ENCODE data around the gene HSPA12A. TPM values are rescaled to one million over a fixed set of nuclear protein-coding genes. Genes with fewer than 3 reads are reported as not detected.
"Not testable (repeated sequence)": the region's sequence is repeated elsewhere in the genome, so short reads cannot be mapped to it uniquely, and the experiment has no call there.

Gene HSPA12A
- total RNA-seq, 1 donor from 2014 or later = 0.46 TPM

- H3K36me3 Mint-ChIP-seq (ENCODE audit: low read depth) = no peaks in the 10 kb centered on the region
- H3K27me3 Mint-ChIP-seq (ENCODE audit: low read depth) = peaks cover 8% of the 10 kb centered on the region
- H3K4me1 Mint-ChIP-seq (ENCODE audit: low read depth) = no peaks in the 10 kb centered on the region
- H3K27ac Mint-ChIP-seq = no peak overlapping the region
- no peak overlapping the region for H3K4me3 Mint-ChIP-seq (ENCODE audit: low read depth)
- no peak for DNase-seq (ENCODE audit: low spot score)
- intact Hi-C loops (cut with micrococcal nuclease) = no loop called here
- H3K9me3 Mint-ChIP-seq = no peaks in the 10 kb centered on the region
Measured at GRCh38 chr10:116715341-116715740, 27.0 kb downstream of the HSPA12A start.

- intact Hi-C loops (cut with micrococcal nuclease) = no loop called here
- Mint-ChIP-seq H3K36me3 (ENCODE audit: low read depth) (no peaks in the 10 kb centered on the region), H3K27ac (no peak overlapping the region), H3K9me3 (no peaks in the 10 kb centered on the region), H3K4me3 (ENCODE audit: low read depth) (no peak overlapping the region), H3K4me1 (ENCODE audit: low read depth) (no peaks in the 10 kb centered on the region), H3K27me3 (ENCODE audit: low read depth) (peaks cover 8% of the 10 kb centered on the region)
- DNase-seq (ENCODE audit: low spot score) = no peak
Measured at GRCh38 chr10:116713846-116714245, 28.5 kb downstream of the HSPA12A start.

GRCh38 chr10:116712989-116713543 is 29.3 kb downstream of the HSPA12A start:
- intact Hi-C loops (cut with micrococcal nuclease) = no loop called here
- Mint-ChIP-seq H3K4me1 (ENCODE audit: low read depth) (no peaks in the 10 kb centered on the region), H3K27me3 (ENCODE audit: low read depth) (peaks cover 8% of the 10 kb centered on the region), H3K36me3 (ENCODE audit: low read depth) (no peaks in the 10 kb centered on the region), H3K27ac (no peak overlapping the region), H3K9me3 (no peaks in the 10 kb centered on the region), H3K4me3 (ENCODE audit: low read depth) (no peak overlapping the region)
- no peak for DNase-seq (ENCODE audit: low spot score)

- Mint-ChIP-seq H3K9me3 (no peaks in the 10 kb centered on the region), H3K4me1 (ENCODE audit: low read depth) (no peaks in the 10 kb centered on the region), H3K27ac (no peak overlapping the region), H3K36me3 (ENCODE audit: low read depth) (no peaks in the 10 kb centered on the region), H3K27me3 (ENCODE audit: low read depth) (peaks cover 8% of the 10 kb centered on the region), H3K4me3 (ENCODE audit: low read depth) (no peak overlapping the region)
- DNase-seq (ENCODE audit: low spot score) = no peak
- intact Hi-C loops (cut with micrococcal nuclease) = no loop called here
Measured at GRCh38 chr10:116712519-116712918, 29.8 kb downstream of the HSPA12A start.

GRCh38 chr10:116711803-116712202 is 30.6 kb downstream of the HSPA12A start:
- H3K4me1 Mint-ChIP-seq (ENCODE audit: low read depth); H3K9me3 Mint-ChIP-seq; H3K36me3 Mint-ChIP-seq (ENCODE audit: low read depth); H3K27ac Mint-ChIP-seq; DNase-seq (ENCODE audit: low spot score); H3K27me3 Mint-ChIP-seq (ENCODE audit: low read depth); intact Hi-C loops (cut with micrococcal nuclease); H3K4me3 Mint-ChIP-seq (ENCODE audit: low read depth): not testable (repeated sequence)

- peaks cover 8% of the 10 kb centered on the region for H3K27me3 Mint-ChIP-seq (ENCODE audit: low read depth)
- H3K4me3 Mint-ChIP-seq (ENCODE audit: low read depth) = no peak overlapping the region
- no peaks in the 10 kb centered on the region for H3K36me3 Mint-ChIP-seq (ENCODE audit: low read depth)
- intact Hi-C loops (cut with micrococcal nuclease) = no loop called here
- H3K9me3 Mint-ChIP-seq = no peaks in the 10 kb centered on the region
- H3K27ac Mint-ChIP-seq = no peak overlapping the region
- no peaks in the 10 kb centered on the region for H3K4me1 Mint-ChIP-seq (ENCODE audit: low read depth)
- no peak for DNase-seq (ENCODE audit: low spot score)
Measured at GRCh38 chr10:116710076-116710475, 32.3 kb downstream of the HSPA12A start.

GRCh38 chr10:116708877-116709276 is 33.5 kb downstream of the HSPA12A start:
- no peak for DNase-seq (ENCODE audit: low spot score)
- Mint-ChIP-seq H3K27me3 (ENCODE audit: low read depth) (no peaks in the 10 kb centered on the region), H3K9me3 (no peaks in the 10 kb centered on the region), H3K27ac (no peak overlapping the region), H3K36me3 (ENCODE audit: low read depth) (no peaks in the 10 kb centered on the region), H3K4me3 (ENCODE audit: low read depth) (no peak overlapping the region), H3K4me1 (ENCODE audit: low read depth) (no peaks in the 10 kb centered on the region)
- intact Hi-C loops (cut with micrococcal nuclease) = no loop called here

GRCh38 chr10:116708391-116708821 is 34.0 kb downstream of the HSPA12A start:
- H3K36me3 Mint-ChIP-seq (ENCODE audit: low read depth) = no peaks in the 10 kb centered on the region
- no peak overlapping the region for H3K27ac Mint-ChIP-seq
- intact Hi-C loops (cut with micrococcal nuclease) = no loop called here
- H3K4me1 Mint-ChIP-seq (ENCODE audit: low read depth) = no peaks in the 10 kb centered on the region
- no peak overlapping the region for H3K4me3 Mint-ChIP-seq (ENCODE audit: low read depth)
- no peaks in the 10 kb centered on the region for H3K9me3 Mint-ChIP-seq
- no peak for DNase-seq (ENCODE audit: low spot score)
- H3K27me3 Mint-ChIP-seq (ENCODE audit: low read depth) = no peaks in the 10 kb centered on the region

- Mint-ChIP-seq H3K27me3 (ENCODE audit: low read depth) (no peaks in the 10 kb centered on the region), H3K9me3 (no peaks in the 10 kb centered on the region), H3K36me3 (ENCODE audit: low read depth) (no peaks in the 10 kb centered on the region), H3K4me1 (ENCODE audit: low read depth) (no peaks in the 10 kb centered on the region), H3K4me3 (ENCODE audit: low read depth) (no peak overlapping the region), H3K27ac (no peak overlapping the region)
- no peak for DNase-seq (ENCODE audit: low spot score)
- intact Hi-C loops (cut with micrococcal nuclease) = no loop called here
Measured at GRCh38 chr10:116707981-116708380, 34.4 kb downstream of the HSPA12A start.

- no peaks in the 10 kb centered on the region for H3K9me3 Mint-ChIP-seq
Measured at GRCh38 chr10:116706281-116706680, 36.1 kb downstream of the HSPA12A start.

GRCh38 chr10:116705498-116705897 is 36.9 kb downstream of the HSPA12A start:
- H3K27ac Mint-ChIP-seq = no peak overlapping the region
- DNase-seq (ENCODE audit: low spot score) = no peak
- no peaks in the 10 kb centered on the region for H3K36me3 Mint-ChIP-seq (ENCODE audit: low read depth)
- H3K4me1 Mint-ChIP-seq (ENCODE audit: low read depth) = no peaks in the 10 kb centered on the region
- no peak overlapping the region for H3K4me3 Mint-ChIP-seq (ENCODE audit: low read depth)
- H3K27me3 Mint-ChIP-seq (ENCODE audit: low read depth) = no peaks in the 10 kb centered on the region
- intact Hi-C loops (cut with micrococcal nuclease) = no loop called here
- no peaks in the 10 kb centered on the region for H3K9me3 Mint-ChIP-seq

More at GRCh38 chr10:116706281-116706680, 36.1 kb downstream of the HSPA12A start:
- no peaks in the 10 kb centered on the region for H3K4me1 Mint-ChIP-seq (ENCODE audit: low read depth)
- no peak for DNase-seq (ENCODE audit: low spot score)
- H3K27ac Mint-ChIP-seq = no peak overlapping the region
- H3K4me3 Mint-ChIP-seq (ENCODE audit: low read depth) = no peak overlapping the region
- intact Hi-C loops (cut with micrococcal nuclease) = no loop called here
- H3K27me3 Mint-ChIP-seq (ENCODE audit: low read depth) = no peaks in the 10 kb centered on the region
- H3K36me3 Mint-ChIP-seq (ENCODE audit: low read depth) = no peaks in the 10 kb centered on the region

- H3K27ac Mint-ChIP-seq = no peak overlapping the region
- DNase-seq (ENCODE audit: low spot score) = no peak
- H3K27me3 Mint-ChIP-seq (ENCODE audit: low read depth) = no peaks in the 10 kb centered on the region
- H3K4me1 Mint-ChIP-seq (ENCODE audit: low read depth) = no peaks in the 10 kb centered on the region
- intact Hi-C loops (cut with micrococcal nuclease) = no loop called here
- no peaks in the 10 kb centered on the region for H3K9me3 Mint-ChIP-seq
- no peaks in the 10 kb centered on the region for H3K36me3 Mint-ChIP-seq (ENCODE audit: low read depth)
- H3K4me3 Mint-ChIP-seq (ENCODE audit: low read depth) = no peak overlapping the region
Measured at GRCh38 chr10:116704926-116705325, 37.4 kb downstream of the HSPA12A start.

- Mint-ChIP-seq H3K9me3 (no peaks in the 10 kb centered on the region), H3K4me3 (ENCODE audit: low read depth) (no peak overlapping the region), H3K4me1 (ENCODE audit: low read depth) (no peaks in the 10 kb centered on the region), H3K27me3 (ENCODE audit: low read depth) (no peaks in the 10 kb centered on the region), H3K27ac (no peak overlapping the region), H3K36me3 (ENCODE audit: low read depth) (no peaks in the 10 kb centered on the region)
- intact Hi-C loops (cut with micrococcal nuclease) = no loop called here
- DNase-seq (ENCODE audit: low spot score) = no peak
Measured at GRCh38 chr10:116702165-116702564, 40.2 kb downstream of the HSPA12A start.
